ENCODE data around the gene HOXA10. TPM values are rescaled to one million over a fixed set of nuclear protein-coding genes. Genes with fewer than 3 reads are reported as not detected.

The HOXA10 gene
- total RNA-seq, 1 donor from 2014 or later: 0.12 TPM

DNA sequence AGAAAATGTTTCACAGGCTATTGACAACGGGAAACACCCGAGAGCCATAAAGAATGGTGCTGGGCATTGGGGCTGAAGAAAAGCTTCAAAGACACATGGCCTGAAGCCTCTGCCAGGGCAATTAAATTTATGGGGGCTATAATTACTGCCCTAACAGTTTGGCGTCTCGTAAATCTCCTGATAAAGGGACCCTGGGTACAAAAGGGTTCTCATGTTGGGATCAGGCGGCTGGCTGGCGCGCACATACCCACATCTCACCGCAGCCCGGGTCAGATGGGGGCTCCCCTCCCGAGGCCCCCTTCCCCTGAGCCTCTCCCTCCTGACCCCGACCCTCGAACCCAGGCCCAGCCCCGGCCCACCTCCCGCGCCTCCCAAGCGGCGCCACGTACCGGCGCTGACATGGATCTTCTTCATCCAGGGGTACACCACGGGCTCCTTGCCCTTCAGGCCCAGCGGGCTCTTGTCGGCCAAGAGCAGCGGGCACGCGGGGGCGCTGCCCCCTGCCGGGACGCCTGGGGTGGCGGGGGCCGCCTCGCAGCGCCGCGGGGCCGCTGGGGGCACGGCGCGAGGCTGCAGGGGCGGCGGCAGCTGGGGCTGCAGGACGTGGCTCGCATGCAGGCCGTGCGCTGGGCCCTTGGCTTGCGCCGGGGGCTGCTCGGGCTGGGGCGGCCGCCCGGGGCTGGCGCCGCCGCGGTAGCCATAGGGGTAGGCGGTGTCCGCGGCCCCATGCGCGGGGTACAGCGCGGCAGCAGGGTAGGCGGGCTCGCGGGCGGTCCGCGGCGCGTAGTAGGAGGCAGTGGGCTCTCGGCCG is 44.2 kb downstream of the HOXA10 start:
- Mint-ChIP-seq H3K27me3 (ENCODE audit: low read depth) (peaks cover 85% of the 10 kb centered on the region), H3K27ac (ENCODE audit: unreplicated experiment) (no peak overlapping the region)

DNA sequence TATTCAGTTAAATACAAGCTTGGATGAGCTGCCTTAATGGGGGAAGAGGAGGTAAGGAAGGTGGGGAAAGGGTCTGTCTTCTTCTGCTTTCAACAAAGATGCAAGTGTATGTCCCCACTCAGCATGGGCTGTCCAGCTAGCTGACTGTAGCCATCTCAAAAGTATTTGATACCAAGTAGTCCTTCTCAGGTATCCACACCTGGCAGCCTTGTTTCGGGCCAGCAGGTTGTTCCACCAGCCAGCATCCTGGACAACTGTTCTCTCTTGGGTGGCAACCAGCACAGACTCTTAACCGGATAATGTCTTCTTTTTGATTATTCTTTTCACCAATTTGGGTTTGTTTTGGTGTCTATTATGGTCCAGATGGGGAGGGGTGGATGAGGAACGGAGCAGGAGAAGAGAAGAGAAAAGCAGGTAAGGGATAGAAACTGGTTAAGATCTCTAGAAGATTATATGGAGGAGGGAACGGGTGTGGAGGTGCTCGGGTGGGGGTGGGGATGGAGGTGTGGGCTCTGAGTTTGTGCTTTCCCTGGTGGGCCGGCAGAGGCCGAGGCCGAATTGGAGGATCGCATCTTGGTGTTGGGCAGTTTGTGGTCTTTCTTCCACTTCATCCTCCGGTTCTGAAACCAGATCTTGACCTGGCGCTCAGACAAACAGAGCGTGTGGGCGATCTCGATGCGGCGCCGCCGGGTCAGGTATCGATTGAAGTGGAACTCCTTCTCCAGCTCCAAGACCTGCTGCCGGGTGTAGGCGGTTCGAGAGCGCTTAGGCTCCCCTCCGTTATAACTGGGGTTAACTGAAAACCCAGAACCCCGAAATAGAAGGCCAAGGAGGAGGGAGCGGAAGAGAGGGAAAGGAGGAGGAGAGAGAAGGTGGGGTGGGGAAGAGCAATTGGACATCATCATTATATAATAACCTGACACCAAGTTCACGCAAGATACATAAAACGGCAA is 45.1 kb downstream of the HOXA10 start:
- TF ChIP-seq, protein P1, sequence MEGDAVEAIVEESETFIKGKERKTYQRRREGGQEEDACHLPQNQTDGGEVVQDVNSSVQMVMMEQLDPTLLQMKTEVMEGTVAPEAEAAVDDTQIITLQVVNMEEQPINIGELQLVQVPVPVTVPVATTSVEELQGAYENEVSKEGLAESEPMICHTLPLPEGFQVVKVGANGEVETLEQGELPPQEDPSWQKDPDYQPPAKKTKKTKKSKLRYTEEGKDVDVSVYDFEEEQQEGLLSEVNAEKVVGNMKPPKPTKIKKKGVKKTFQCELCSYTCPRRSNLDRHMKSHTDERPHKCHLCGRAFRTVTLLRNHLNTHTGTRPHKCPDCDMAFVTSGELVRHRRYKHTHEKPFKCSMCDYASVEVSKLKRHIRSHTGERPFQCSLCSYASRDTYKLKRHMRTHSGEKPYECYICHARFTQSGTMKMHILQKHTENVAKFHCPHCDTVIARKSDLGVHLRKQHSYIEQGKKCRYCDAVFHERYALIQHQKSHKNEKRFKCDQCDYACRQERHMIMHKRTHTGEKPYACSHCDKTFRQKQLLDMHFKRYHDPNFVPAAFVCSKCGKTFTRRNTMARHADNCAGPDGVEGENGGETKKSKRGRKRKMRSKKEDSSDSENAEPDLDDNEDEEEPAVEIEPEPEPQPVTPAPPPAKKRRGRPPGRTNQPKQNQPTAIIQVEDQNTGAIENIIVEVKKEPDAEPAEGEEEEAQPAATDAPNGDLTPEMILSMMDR (IDR thresholded peaks at IDR 0.05): no peak
- H3K27ac Mint-ChIP-seq (ENCODE audit: unreplicated experiment): no peak overlapping the region
- no peak for DNase-seq (ENCODE audit: low spot score)
- peaks cover 85% of the 10 kb centered on the region for H3K27me3 Mint-ChIP-seq (ENCODE audit: low read depth)
- H3K36me3 Mint-ChIP-seq (ENCODE audit: low read depth): peaks cover 9% of the 10 kb centered on the region
- H3K4me1 Mint-ChIP-seq (ENCODE audit: low read depth): peaks cover 6% of the 10 kb centered on the region
- H3K9me3 Mint-ChIP-seq (ENCODE audit: low read depth): no peaks in the 10 kb centered on the region
- no peak overlapping the region for H3K4me3 Mint-ChIP-seq (ENCODE audit: unreplicated experiment)

More for the DNA sequence above, 44.2 kb downstream of the HOXA10 start:
- no peaks in the 10 kb centered on the region for H3K4me1 Mint-ChIP-seq (ENCODE audit: low read depth)
- H3K9me3 Mint-ChIP-seq (ENCODE audit: low read depth): no peaks in the 10 kb centered on the region
- TF ChIP-seq, protein P1 (IDR thresholded peaks at IDR 0.05): no peak
- no peak overlapping the region for H3K4me3 Mint-ChIP-seq (ENCODE audit: unreplicated experiment)
- peaks cover 6% of the 10 kb centered on the region for H3K36me3 Mint-ChIP-seq (ENCODE audit: low read depth)
- no peak for DNase-seq (ENCODE audit: low spot score)

DNA sequence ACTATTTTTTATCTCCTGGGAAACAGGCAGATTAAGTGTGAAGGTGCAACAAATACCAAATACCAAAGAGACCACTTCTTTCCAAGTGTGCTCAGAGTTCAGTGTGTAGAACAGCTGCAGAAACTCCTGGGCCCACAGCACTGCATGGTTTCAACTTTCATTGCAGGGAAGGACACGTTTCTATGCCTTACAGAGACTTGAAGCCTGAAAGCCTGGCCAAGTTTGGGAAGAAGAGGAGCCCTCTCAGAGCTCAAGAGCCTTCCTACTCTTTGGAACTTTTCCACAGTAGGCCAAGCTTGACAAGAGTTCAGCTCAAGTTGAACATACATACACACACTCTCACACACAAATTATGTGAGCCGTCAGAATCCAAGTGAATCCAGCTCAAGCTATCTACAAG is 46.1 kb downstream of the HOXA10 start:
- Mint-ChIP-seq H3K27ac (ENCODE audit: unreplicated experiment) (no peak overlapping the region), H3K4me1 (ENCODE audit: low read depth) (peaks cover 9% of the 10 kb centered on the region), H3K9me3 (ENCODE audit: low read depth) (no peaks in the 10 kb centered on the region), H3K27me3 (ENCODE audit: low read depth) (peaks cover 85% of the 10 kb centered on the region), H3K36me3 (ENCODE audit: low read depth) (peaks cover 9% of the 10 kb centered on the region), H3K4me3 (ENCODE audit: unreplicated experiment) (no peak overlapping the region)
- no peak for DNase-seq (ENCODE audit: low spot score)
- TF ChIP-seq, protein P1 (IDR thresholded peaks at IDR 0.05): no peak

DNA sequence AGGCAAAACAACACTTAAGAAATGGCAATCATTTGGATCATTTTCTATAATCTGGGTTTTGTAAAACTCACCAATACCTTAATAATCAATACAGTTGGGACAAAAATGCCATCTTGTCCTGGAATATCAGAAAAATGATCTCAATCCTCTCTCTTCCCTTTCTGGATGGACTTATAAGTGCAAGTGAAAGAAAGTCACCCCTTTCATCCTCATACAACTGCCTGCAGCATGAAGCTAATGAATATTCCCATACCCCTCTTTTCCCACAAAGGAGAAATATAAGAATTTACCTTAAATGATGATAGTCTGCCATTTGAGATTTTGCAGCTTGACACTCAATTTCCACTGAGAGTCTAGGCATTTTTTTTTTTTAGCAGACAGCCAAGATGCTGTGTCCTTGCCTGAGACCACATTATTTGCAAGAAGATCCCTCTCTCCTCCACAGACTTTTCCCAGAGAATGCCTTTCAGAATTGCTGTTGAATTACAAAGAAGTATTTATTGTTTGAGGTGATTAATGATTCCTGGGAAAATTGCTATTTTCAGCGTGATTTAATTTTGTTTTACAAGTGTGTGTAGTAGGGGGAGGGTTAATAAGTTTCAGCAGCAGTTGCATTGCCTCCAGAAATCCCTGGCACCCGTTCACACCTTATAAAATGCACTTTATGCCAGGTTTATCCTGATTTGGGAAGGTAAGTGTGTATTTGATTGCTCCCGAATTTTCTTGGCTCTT is 47.4 kb downstream of the HOXA10 start:
- DNase-seq (ENCODE audit: low spot score): no peak
- peaks cover 9% of the 10 kb centered on the region for H3K4me1 Mint-ChIP-seq (ENCODE audit: low read depth)

More for the DNA sequence above, 47.4 kb downstream of the HOXA10 start:
- Mint-ChIP-seq H3K36me3 (ENCODE audit: low read depth) (peaks cover 9% of the 10 kb centered on the region), H3K27ac (ENCODE audit: unreplicated experiment) (no peak overlapping the region), H3K4me3 (ENCODE audit: unreplicated experiment) (no peak overlapping the region), H3K9me3 (ENCODE audit: low read depth) (no peaks in the 10 kb centered on the region), H3K27me3 (ENCODE audit: low read depth) (peaks cover 89% of the 10 kb centered on the region)
- TF ChIP-seq, protein P1 (IDR thresholded peaks at IDR 0.05): no peak

All from chondrocyte (in vitro differentiated cells).